HCT116 (cell line): ENCODE measurements around the gene DPY19L3.

Experiments used
- CBX3 ChIP-seq: IDR thresholded peaks from 2 replicates; pipeline ENCODE4 v1.6.1; 2012; ENCODE audit warnings: low read depth
- CEBPB ChIP-seq: IDR thresholded peaks from 2 replicates; pipeline ENCODE4 v1.6.1; 2012; ENCODE audit warnings: low read depth
- CTCF ChIP-seq, 3 experiments: fragments of 200-600 bp in 1 of 3; sonication (generic) in 1 of 3; IDR thresholded peaks in 2 of 3; conservative IDR thresholded peaks in 1 of 3; 2 replicates each; pipeline ENCODE4 v1.5.1; 2012 to 2017; ENCODE audit warnings: low read depth in 2 of 3, low read length in 2 of 3, antibody characterized with exemption in 1 of 3, borderline replicate concordance in 1 of 3, control low read depth in 1 of 3, mild to moderate bottlenecking in 1 of 3, mixed read lengths in 1 of 3, mixed run types in 1 of 3, moderate library complexity in 1 of 3; ENCODE audit not compliant: insufficient read depth in 1 of 3
- ELF1 ChIP-seq: IDR thresholded peaks from 2 replicates; pipeline ENCODE4 v1.6.1; 2012; ENCODE audit warnings: low read depth, borderline replicate concordance
- EZH2phosphoT487 ChIP-seq: fragments of 200-600 bp; IDR thresholded peaks from 2 replicates; pipeline ENCODE4 v1.6.1; 2018; ENCODE audit warnings: antibody characterized with exemption, borderline replicate concordance
- POLR2A ChIP-seq: IDR thresholded peaks from 2 replicates; pipeline ENCODE4 v1.7.0; 2011; ENCODE audit warnings: borderline replicate concordance; ENCODE audit not compliant: insufficient read depth, insufficient read length; ENCODE audit errors: extremely low read depth
- POLR2AphosphoS5 ChIP-seq: IDR thresholded peaks from 2 replicates; pipeline ENCODE4 v1.6.1; 2011; ENCODE audit warnings: mild to moderate bottlenecking, low read depth, low read length, moderate library complexity
- SP1 ChIP-seq: IDR thresholded peaks from 2 replicates; pipeline ENCODE4 v1.6.1; 2012; ENCODE audit warnings: low read depth
- TF ChIP-seq, protein P1 (sequence below): IDR thresholded peaks from 2 replicates; pipeline ENCODE4 v1.6.1; 2012; ENCODE audit warnings: low read depth

- no peak for TF ChIP-seq POLR2A
- no peak for TF ChIP-seq CTCF (IDR thresholded peaks at IDR 0.05 in 2 of 3, conservative IDR thresholded peaks at IDR 0.05 in 1 of 3; ENCODE audit: borderline replicate concordance in 1 of 3, insufficient read depth in 1 of 3, low read depth in 2 of 3, low read length in 2 of 3)
- no peak for TF ChIP-seq ELF1
- TF ChIP-seq CEBPB = no peak
- TF ChIP-seq CBX3 = no peak
- TF ChIP-seq, protein P1, sequence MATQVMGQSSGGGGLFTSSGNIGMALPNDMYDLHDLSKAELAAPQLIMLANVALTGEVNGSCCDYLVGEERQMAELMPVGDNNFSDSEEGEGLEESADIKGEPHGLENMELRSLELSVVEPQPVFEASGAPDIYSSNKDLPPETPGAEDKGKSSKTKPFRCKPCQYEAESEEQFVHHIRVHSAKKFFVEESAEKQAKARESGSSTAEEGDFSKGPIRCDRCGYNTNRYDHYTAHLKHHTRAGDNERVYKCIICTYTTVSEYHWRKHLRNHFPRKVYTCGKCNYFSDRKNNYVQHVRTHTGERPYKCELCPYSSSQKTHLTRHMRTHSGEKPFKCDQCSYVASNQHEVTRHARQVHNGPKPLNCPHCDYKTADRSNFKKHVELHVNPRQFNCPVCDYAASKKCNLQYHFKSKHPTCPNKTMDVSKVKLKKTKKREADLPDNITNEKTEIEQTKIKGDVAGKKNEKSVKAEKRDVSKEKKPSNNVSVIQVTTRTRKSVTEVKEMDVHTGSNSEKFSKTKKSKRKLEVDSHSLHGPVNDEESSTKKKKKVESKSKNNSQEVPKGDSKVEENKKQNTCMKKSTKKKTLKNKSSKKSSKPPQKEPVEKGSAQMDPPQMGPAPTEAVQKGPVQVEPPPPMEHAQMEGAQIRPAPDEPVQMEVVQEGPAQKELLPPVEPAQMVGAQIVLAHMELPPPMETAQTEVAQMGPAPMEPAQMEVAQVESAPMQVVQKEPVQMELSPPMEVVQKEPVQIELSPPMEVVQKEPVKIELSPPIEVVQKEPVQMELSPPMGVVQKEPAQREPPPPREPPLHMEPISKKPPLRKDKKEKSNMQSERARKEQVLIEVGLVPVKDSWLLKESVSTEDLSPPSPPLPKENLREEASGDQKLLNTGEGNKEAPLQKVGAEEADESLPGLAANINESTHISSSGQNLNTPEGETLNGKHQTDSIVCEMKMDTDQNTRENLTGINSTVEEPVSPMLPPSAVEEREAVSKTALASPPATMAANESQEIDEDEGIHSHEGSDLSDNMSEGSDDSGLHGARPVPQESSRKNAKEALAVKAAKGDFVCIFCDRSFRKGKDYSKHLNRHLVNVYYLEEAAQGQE = no peak
- no peak for TF ChIP-seq POLR2AphosphoS5
- no peak for TF ChIP-seq SP1
- TF ChIP-seq EZH2phosphoT487 = no peak
These were observed 22.0 kb downstream of the DPY19L3 start for GRCh38 chr19:32427536-32427935.
